WTC11 (cell line): Measurements from ENCODE around the gene RHBDD2. TPM values are rescaled to one million over a fixed set of nuclear protein-coding genes. Genes with fewer than 3 reads are reported as not detected.

ENCODE experiments used
- ATAC-seq: fragments of 200-7000 bp; cut with Tn5 transposase; 2 replicates; pipeline ENCODE4 v1.10.0; 2021; ENCODE audit warnings: mild to moderate bottlenecking, moderate library complexity
- CTCF ChIA-PET: fragments of 300-600 bp; sonication (Branson Sonifier 250); formaldehyde crosslinking; loops from one replicate; lab custom pipeline; 2021; ENCODE audit warnings: antibody characterized with exemption; lab: Charles Lee
- POLR2A ChIA-PET: fragments of 350-600 bp; sonication (Branson Sonifier 250); formaldehyde crosslinking; loops from one replicate; lab custom pipeline; 2021; ENCODE audit warnings: antibody characterized with exemption; lab: Charles Lee
- DNase-seq: peaks from one replicate; pipeline ENCODE4 v3.0.0; 2021; ENCODE audit warnings: low spot score
- H3K27ac Mint-ChIP-seq: 2 replicates; pipeline ENCODE4 v1.8.0; 2021; ENCODE audit warnings: mixed read lengths
- H3K27me3 Mint-ChIP-seq: 2 replicates; pipeline ENCODE4 v1.8.0; 2021; ENCODE audit warnings: low read depth, mild to moderate bottlenecking, moderate library complexity, mixed read lengths
- H3K36me3 Mint-ChIP-seq: 2 replicates; pipeline ENCODE4 v1.8.0; 2021; ENCODE audit warnings: mixed read lengths
- H3K4me1 Mint-ChIP-seq: 2 replicates; pipeline ENCODE4 v1.8.0; 2022; ENCODE audit warnings: mixed read lengths
- H3K4me3 Mint-ChIP-seq: 2 replicates; pipeline ENCODE4 v1.8.0; 2021; ENCODE audit warnings: mild to moderate bottlenecking, moderate library complexity, mixed read lengths
- H3K9me3 Mint-ChIP-seq: 2 replicates; pipeline ENCODE4 v1.8.0; 2021; ENCODE audit warnings: mixed read lengths
- ATF1 ChIP-seq: sonication (generic); formaldehyde crosslinking; IDR thresholded peaks from 2 replicates; pipeline ENCODE4 v1.8.1; 2023; ENCODE audit warnings: mild to moderate bottlenecking, moderate library complexity, missing genetic modification reagents
- E2F5 ChIP-seq: sonication (generic); formaldehyde crosslinking; IDR thresholded peaks from 2 replicates; pipeline ENCODE4 v1.8.1; 2022; ENCODE audit warnings: mild to moderate bottlenecking, moderate library complexity, missing genetic modification reagents
- IRF1 ChIP-seq: sonication (generic); formaldehyde crosslinking; IDR thresholded peaks from 2 replicates; pipeline ENCODE4 v1.8.0; 2023; ENCODE audit warnings: missing genetic modification reagents
- JAZF1 ChIP-seq: fragments of 250-450 bp; sonication (Bioruptor Pico); IDR thresholded peaks from 2 replicates; pipeline ENCODE4 v1.9.0; 2021; ENCODE audit warnings: moderate library complexity, mild to moderate bottlenecking, inconsistent platforms
- JUN ChIP-seq: sonication (generic); formaldehyde crosslinking; IDR thresholded peaks from 2 replicates; pipeline ENCODE4 v1.8.0; 2023; ENCODE audit warnings: mild to moderate bottlenecking, missing genetic modification reagents
- MXD4 ChIP-seq: fragments of 250-450 bp; sonication (Bioruptor Pico); IDR thresholded peaks from 2 replicates; pipeline ENCODE4 v1.8.0; 2021; ENCODE audit warnings: mild to moderate bottlenecking, moderate library complexity, borderline replicate concordance
- NFE2L1 ChIP-seq: sonication (generic); formaldehyde crosslinking; IDR thresholded peaks from 2 replicates; pipeline ENCODE4 v1.8.1; 2023; ENCODE audit warnings: missing genetic modification reagents
- NR1H2 ChIP-seq: sonication (generic); formaldehyde crosslinking; IDR thresholded peaks from 2 replicates; pipeline ENCODE4 v1.9.0; 2021; ENCODE audit warnings: mild to moderate bottlenecking, moderate library complexity, missing genetic modification reagents
- NR2C2 ChIP-seq: sonication (generic); formaldehyde crosslinking; IDR thresholded peaks from 2 replicates; pipeline ENCODE4 v1.8.0; 2022; ENCODE audit warnings: mild to moderate bottlenecking, missing genetic modification reagents
- OVOL2 ChIP-seq: fragments of 250-450 bp; sonication (Bioruptor Pico); IDR thresholded peaks from 2 replicates; pipeline ENCODE4 v1.9.0; 2021; ENCODE audit warnings: mild to moderate bottlenecking, borderline replicate concordance
- PRDM15 ChIP-seq: sonication (generic); formaldehyde crosslinking; IDR thresholded peaks from 2 replicates; pipeline ENCODE4 v1.8.0; 2022; ENCODE audit warnings: missing genetic modification reagents
- STAT6 ChIP-seq: sonication (generic); formaldehyde crosslinking; conservative IDR thresholded peaks from 2 replicates; pipeline ENCODE4 v1.8.1; 2023; ENCODE audit warnings: mild to moderate bottlenecking, low read depth, missing genetic modification reagents, moderate library complexity
- USF2 ChIP-seq: sonication (generic); formaldehyde crosslinking; IDR thresholded peaks from 2 replicates; pipeline ENCODE4 v1.8.1; 2023; ENCODE audit warnings: mild to moderate bottlenecking, missing genetic modification reagents, moderate library complexity
- ZBTB21 ChIP-seq: sonication (generic); formaldehyde crosslinking; IDR thresholded peaks from 2 replicates; pipeline ENCODE4 v1.8.1; 2023; ENCODE audit warnings: mild to moderate bottlenecking, missing genetic modification reagents, borderline replicate concordance
- ZNF138 ChIP-seq: sonication (generic); formaldehyde crosslinking; conservative IDR thresholded peaks from 2 replicates; pipeline ENCODE4 v1.8.1; 2022; ENCODE audit warnings: mild to moderate bottlenecking, moderate library complexity, missing genetic modification reagents
- ZNF416 ChIP-seq: fragments of 250-450 bp; sonication (Bioruptor Pico); IDR thresholded peaks from 2 replicates; pipeline ENCODE4 v1.9.0; 2021; ENCODE audit warnings: mild to moderate bottlenecking, inconsistent platforms
- ZSCAN18 ChIP-seq: fragments of 250-450 bp; sonication (Bioruptor Pico); IDR thresholded peaks from 2 replicates; pipeline ENCODE4 v2.1.2; 2022; ENCODE audit warnings: mild to moderate bottlenecking, moderate library complexity
- total RNA-seq: library from RNA; stranded (reverse); gene quantifications from 3 replicates; pipeline ENCODE4 v1.2.3, GENCODE V29; 2021

The RHBDD2 gene
- total RNA-seq, 1 experiment from 2014 or later: 34.3 TPM

- ATAC-seq: peak; percentile 5; the same call in 1 of the 2 replicates
- ChIA-PET POLR2A (interaction anchor here (1.0 kb wide), 1 partner anchor 15 kb away, joined by 3 read pairs; no protein-coding TSS in a partner anchor), CTCF (interaction anchor here (1.2 to 1.3 kb wide), 2 partner anchors 12 to 142 kb away, joined by 5 to 12 read pairs; no protein-coding TSS in a partner anchor)
- Mint-ChIP-seq H3K36me3 (peaks cover 28% of the 10 kb centered on the region), H3K4me1 (peaks cover 34% of the 10 kb centered on the region), H3K4me3 (peak overlapping the region; percentile 90), H3K27me3 (no peaks in the 10 kb centered on the region), H3K9me3 (no peaks in the 10 kb centered on the region), H3K27ac (peak overlapping the region; percentile 75)
- no peak for TF ChIP-seq JAZF1 (CRISPR knock-in tag)
- TF ChIP-seq ZSCAN18 (CRISPR knock-in tag): no peak
- TF ChIP-seq NR2C2 (CRISPR knock-in tag): no peak
- no peak for TF ChIP-seq USF2 (CRISPR knock-in tag)
- TF ChIP-seq OVOL2 (CRISPR knock-in tag): no peak
- TF ChIP-seq IRF1 (CRISPR knock-in tag): no peak
- TF ChIP-seq ATF1 (CRISPR knock-in tag): no peak
- no peak for TF ChIP-seq STAT6 (CRISPR knock-in tag)
- DNase-seq: no peak
Measured at GRCh38 chr7:75878312-75878768, 494 bp upstream of the RHBDD2 start.

- peak overlapping the region; percentile 90 for H3K4me3 Mint-ChIP-seq
- no peaks in the 10 kb centered on the region for H3K27me3 Mint-ChIP-seq
- DNase-seq: no peak
- peak; percentile 83 for TF ChIP-seq PRDM15 (CRISPR knock-in tag)
- no peak for TF ChIP-seq NFE2L1 (CRISPR knock-in tag)
- no peak for TF ChIP-seq JUN (CRISPR knock-in tag)
- peaks cover 40% of the 10 kb centered on the region for H3K36me3 Mint-ChIP-seq
- ChIA-PET POLR2A (interaction anchor here (1.1 kb wide), 1 partner anchor 77 kb away, joined by 3 read pairs; no protein-coding TSS in a partner anchor), CTCF (no interaction called here)
- peaks cover 34% of the 10 kb centered on the region for H3K4me1 Mint-ChIP-seq
- peak overlapping the region; percentile 90; the same call in 1 of the 2 replicates for H3K27ac Mint-ChIP-seq
- no peak for ATAC-seq
- no peaks in the 10 kb centered on the region for H3K9me3 Mint-ChIP-seq
Measured at GRCh38 chr7:75879771-75880184, 944 bp downstream of the RHBDD2 start.

- Mint-ChIP-seq H3K27ac (no peak overlapping the region), H3K4me3 (peak overlapping the region; percentile 90), H3K27me3 (no peaks in the 10 kb centered on the region), H3K9me3 (no peaks in the 10 kb centered on the region), H3K36me3 (peaks cover 43% of the 10 kb centered on the region), H3K4me1 (peaks cover 34% of the 10 kb centered on the region)
- ChIA-PET CTCF (no interaction called here), POLR2A (interaction anchor here (1.1 kb wide), 2 partner anchors 11 to 77 kb away, joined by 3 read pairs; no protein-coding TSS in a partner anchor)
- ATAC-seq: no peak
- DNase-seq: no peak
- TF ChIP-seq E2F5 (CRISPR knock-in tag): no peak
- no peak for TF ChIP-seq ZSCAN18 (CRISPR knock-in tag)
- TF ChIP-seq ZNF138 (CRISPR knock-in tag): no peak
- no peak for TF ChIP-seq ZBTB21 (CRISPR knock-in tag)
- no peak for TF ChIP-seq ZNF416 (CRISPR knock-in tag)
- TF ChIP-seq USF2 (CRISPR knock-in tag): no peak
- TF ChIP-seq MXD4 (CRISPR knock-in tag): no peak
- TF ChIP-seq NR1H2 (CRISPR knock-in tag): no peak
Measured at GRCh38 chr7:75880242-75880641, 1.4 kb downstream of the RHBDD2 start.
